Central memory CD8-positive, alpha-beta T cell (primary cell): ENCODE measurements around the gene SORBS1.

Experiments used
- ATAC-seq: fragments of 150-1000 bp; cut with Tn5 transposase; replicated peaks from 2 replicates; pipeline ENCODE4 v1.10.0; 2022; ENCODE audit warnings: mild to moderate bottlenecking, moderate FRiP score, moderate number of reproducible peaks; ENCODE audit not compliant: poor library complexity, severe bottlenecking; ENCODE audit errors: extremely low read depth
- DNase-seq, 2 donors: peaks; one replicate each; pipeline ENCODE4 v3.0.0; 2021; ENCODE audit warnings: low spot score in 2 of 2
- H3K27ac Mint-ChIP-seq: one replicate; pipeline ENCODE4 v1.8.0; 2022; ENCODE audit warnings: low read depth, mild to moderate bottlenecking, moderate library complexity, mixed read lengths
- H3K27me3 Mint-ChIP-seq: one replicate; pipeline ENCODE4 v1.8.0; 2022; ENCODE audit warnings: mixed read lengths
- H3K36me3 Mint-ChIP-seq: one replicate; pipeline ENCODE4 v1.8.0; 2022; ENCODE audit warnings: mild to moderate bottlenecking, moderate library complexity, mixed read lengths; ENCODE audit not compliant: insufficient read depth
- H3K4me1 Mint-ChIP-seq: one replicate; pipeline ENCODE4 v1.8.0; 2022; ENCODE audit warnings: mixed read lengths
- H3K4me3 Mint-ChIP-seq: one replicate; pipeline ENCODE4 v1.8.0; 2022; ENCODE audit warnings: mild to moderate bottlenecking, moderate library complexity, mixed read lengths
- H3K9me3 Mint-ChIP-seq: one replicate; pipeline ENCODE4 v1.8.0; 2022; ENCODE audit warnings: mixed read lengths

SORBS1 gene

DNA sequence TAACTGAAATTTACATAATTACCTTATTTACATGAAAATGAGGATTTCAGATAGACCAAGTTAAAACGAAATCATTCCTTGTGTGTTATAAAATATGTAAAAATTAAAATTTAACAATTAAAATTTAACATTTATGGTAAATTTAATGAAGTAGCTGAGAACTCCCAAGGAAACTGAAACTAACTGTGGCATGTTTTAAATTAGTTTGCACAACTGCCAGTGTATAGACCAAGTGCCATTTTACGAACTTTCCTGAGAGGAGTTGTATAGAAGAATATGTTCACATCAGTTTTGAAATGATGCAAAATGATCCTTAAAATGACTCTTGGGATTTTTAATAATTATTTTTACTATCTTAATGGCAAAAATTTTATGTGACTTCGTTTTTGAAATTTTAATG lies 293.9 kb downstream of the SORBS1 start:
- ATAC-seq = no peak
- no peak overlapping the region for H3K4me3 Mint-ChIP-seq
- no peaks in the 10 kb centered on the region for H3K9me3 Mint-ChIP-seq
- H3K27ac Mint-ChIP-seq = peak overlapping the region; percentile 44
- no peak for DNase-seq
- peaks cover 6% of the 10 kb centered on the region for H3K36me3 Mint-ChIP-seq
- peaks cover 6% of the 10 kb centered on the region for H3K4me1 Mint-ChIP-seq
- no peaks in the 10 kb centered on the region for H3K27me3 Mint-ChIP-seq

DNA sequence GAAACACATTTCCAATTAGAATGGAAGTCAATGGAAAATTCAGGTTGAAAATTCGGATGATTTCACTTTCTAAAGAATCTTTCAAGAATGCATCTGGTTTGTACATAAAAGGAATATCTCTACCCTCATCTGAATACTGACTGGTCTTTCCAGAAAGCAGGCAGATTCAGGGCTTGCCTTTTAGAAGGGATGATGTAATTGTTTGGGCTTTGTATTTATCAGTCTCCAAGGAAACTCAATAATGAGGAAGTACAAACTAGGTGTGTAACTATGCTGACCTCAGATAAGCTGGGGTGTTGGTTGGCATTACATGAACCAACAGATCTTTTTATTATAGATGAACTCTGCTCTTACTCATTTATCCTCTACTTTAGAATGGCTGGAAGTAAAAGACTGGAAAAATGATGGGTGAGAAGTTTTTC lies 294.5 kb downstream of the SORBS1 start:
- Mint-ChIP-seq H3K4me1 (peaks cover 6% of the 10 kb centered on the region), H3K27ac (peak overlapping the region; percentile 44), H3K27me3 (no peaks in the 10 kb centered on the region), H3K9me3 (no peaks in the 10 kb centered on the region), H3K4me3 (no peak overlapping the region), H3K36me3 (peaks cover 6% of the 10 kb centered on the region)
- DNase-seq (no peak), ATAC-seq (peak; percentile 62)

DNA sequence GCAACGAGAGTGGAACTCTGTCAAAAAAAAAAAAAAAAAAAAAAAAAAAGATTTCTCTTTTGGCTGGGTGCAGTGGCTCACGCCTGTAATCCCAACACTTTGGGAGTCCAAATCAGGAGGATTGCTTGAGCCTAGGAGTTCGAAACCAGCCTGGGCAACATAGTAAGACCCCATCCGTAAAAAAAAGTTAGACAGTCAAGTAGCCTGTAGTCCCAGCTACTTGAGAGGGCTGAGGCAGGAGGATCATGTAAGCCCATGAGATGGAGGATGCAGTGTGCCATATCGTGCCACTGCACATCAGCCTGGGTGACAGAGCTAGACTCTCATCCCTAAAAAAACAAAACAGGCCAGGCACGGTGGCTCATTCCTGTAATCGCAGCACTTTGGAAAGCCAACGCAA lies 295.6 kb downstream of the SORBS1 start:
- Mint-ChIP-seq H3K9me3 (no peaks in the 10 kb centered on the region), H3K4me1 (peaks cover 6% of the 10 kb centered on the region), H3K27ac (no peak overlapping the region), H3K36me3 (peaks cover 4% of the 10 kb centered on the region), H3K4me3 (no peak overlapping the region), H3K27me3 (no peaks in the 10 kb centered on the region)
- no peak for ATAC-seq
- DNase-seq = no peak

- H3K27me3 Mint-ChIP-seq = no peaks in the 10 kb centered on the region
- no peak overlapping the region for H3K4me3 Mint-ChIP-seq
- H3K4me1 Mint-ChIP-seq = peaks cover 6% of the 10 kb centered on the region
- peaks cover 4% of the 10 kb centered on the region for H3K36me3 Mint-ChIP-seq
- no peak for DNase-seq
- H3K9me3 Mint-ChIP-seq = no peaks in the 10 kb centered on the region
- no peak overlapping the region for H3K27ac Mint-ChIP-seq
- ATAC-seq = no peak
These were observed 296.7 kb downstream of the SORBS1 start for GRCh38 chr10:95264227-95265051.

DNA sequence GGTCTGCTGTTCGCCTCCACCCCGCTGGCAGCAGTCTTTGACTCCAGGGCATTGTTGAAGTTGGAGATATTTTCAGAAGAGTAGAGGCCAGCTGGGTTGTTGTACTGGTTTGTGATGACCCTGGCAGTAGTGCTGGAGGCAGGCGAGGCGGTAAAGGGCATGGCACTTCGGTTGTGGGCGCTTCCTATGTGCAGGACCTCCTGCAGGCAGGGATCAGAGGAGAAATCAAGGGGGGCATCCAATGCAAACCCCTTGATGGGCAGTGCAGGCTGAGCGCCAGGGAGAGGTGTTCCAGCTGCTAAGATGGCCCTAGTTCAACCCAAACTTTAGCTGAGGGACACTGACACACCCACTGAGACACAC lies 297.3 kb downstream of the SORBS1 start:
- H3K9me3 Mint-ChIP-seq = no peaks in the 10 kb centered on the region
- H3K27me3 Mint-ChIP-seq = no peaks in the 10 kb centered on the region
- ATAC-seq = no peak
- H3K4me1 Mint-ChIP-seq = peaks cover 6% of the 10 kb centered on the region
- peaks cover 4% of the 10 kb centered on the region for H3K36me3 Mint-ChIP-seq
- DNase-seq = no peak
- H3K4me3 Mint-ChIP-seq = no peak overlapping the region
- no peak overlapping the region for H3K27ac Mint-ChIP-seq

DNA sequence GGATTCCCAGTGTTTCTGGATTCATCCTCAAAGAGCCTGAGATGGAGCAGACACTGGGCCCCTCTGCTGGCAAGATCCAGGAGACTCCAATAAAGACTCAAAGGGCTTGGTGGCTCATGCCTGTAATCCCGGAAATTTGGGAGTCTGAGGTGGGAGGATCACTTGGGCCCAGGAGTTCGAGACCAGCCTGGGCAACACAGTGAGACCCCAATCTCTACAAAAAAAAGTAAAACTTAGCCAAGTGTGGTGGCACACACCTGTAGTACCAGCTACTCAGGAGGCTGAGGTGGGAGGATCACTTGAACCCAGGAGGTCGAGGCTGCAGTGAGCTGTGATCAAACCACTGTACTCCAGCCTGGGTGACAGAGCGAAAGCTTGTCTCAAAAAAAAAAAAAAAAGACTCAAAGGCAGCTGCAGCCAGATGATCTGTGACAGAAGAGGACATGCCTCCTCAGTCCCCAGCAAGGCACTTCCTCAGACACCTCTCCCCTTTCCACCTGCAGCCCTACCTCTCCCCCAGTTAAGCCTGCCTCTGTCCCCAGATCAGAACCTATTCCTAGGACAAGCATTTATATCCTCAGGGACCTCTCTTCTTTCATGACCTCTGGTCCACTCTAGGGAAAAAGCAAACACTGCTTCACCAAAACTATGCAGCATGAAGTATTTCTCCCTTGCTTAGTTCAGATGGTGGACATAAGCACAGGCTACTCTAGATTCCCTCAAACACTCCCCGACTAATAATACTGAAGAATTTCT lies 298.2 kb downstream of the SORBS1 start:
- Mint-ChIP-seq H3K4me3 (no peak overlapping the region), H3K36me3 (peaks cover 6% of the 10 kb centered on the region), H3K27me3 (no peaks in the 10 kb centered on the region), H3K9me3 (no peaks in the 10 kb centered on the region), H3K27ac (no peak overlapping the region), H3K4me1 (peaks cover 6% of the 10 kb centered on the region)
- DNase-seq (no peak), ATAC-seq (no peak)

DNA sequence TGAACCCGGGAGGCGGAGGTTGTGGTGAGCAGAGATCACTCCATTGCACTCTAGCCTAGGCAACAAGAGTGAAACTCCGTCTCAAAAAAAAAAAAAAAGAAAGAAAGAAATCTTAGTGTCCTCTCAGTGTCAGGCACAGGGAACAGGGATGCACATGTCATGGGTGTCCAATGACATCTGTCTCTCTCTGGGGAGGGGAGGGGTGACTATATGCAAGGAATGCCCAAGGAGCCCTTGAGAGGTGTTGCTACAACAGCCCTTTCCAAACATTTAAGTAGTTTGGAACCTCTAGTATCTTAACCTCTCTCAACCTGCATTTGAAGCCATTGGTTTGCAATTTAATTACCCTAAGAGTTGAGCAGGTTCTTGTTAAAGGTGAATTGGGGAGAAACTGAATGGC lies 299.2 kb downstream of the SORBS1 start:
- no peak for DNase-seq
- Mint-ChIP-seq H3K4me1 (peaks cover 6% of the 10 kb centered on the region), H3K9me3 (no peaks in the 10 kb centered on the region), H3K27ac (no peak overlapping the region), H3K36me3 (peaks cover 6% of the 10 kb centered on the region), H3K27me3 (no peaks in the 10 kb centered on the region), H3K4me3 (no peak overlapping the region)
- no peak for ATAC-seq
